SK-N-MC (cell line): ENCODE data around the gene PLIN5.

ENCODE experiments used
- DNase-seq: peaks from one replicate; pipeline ENCODE4 v3.0.0-alpha.2; 2011; ENCODE audit warnings: low read depth, low spot score
- H3K27ac ChIP-seq: fragments of 200-600 bp; sonication (generic); 2 replicates; pipeline ENCODE4 v1.5.1; 2016; ENCODE audit warnings: mixed run types
- H3K36me3 ChIP-seq: fragments of 200-600 bp; sonication (generic); 2 replicates; pipeline ENCODE4 v1.6.1; 2017; ENCODE audit warnings: antibody characterized with exemption, low read length, mixed read lengths; ENCODE audit not compliant: insufficient read depth
- H3K4me3 ChIP-seq: fragments of 200-600 bp; sonication (generic); 2 replicates; pipeline ENCODE4 v1.5.1; 2016
- H3K9ac ChIP-seq: fragments of 200-600 bp; sonication (generic); 2 replicates; pipeline ENCODE4 v1.8.0; 2017; ENCODE audit warnings: mixed run types, mixed read lengths; ENCODE audit not compliant: insufficient read length
- H3K9me3 ChIP-seq: fragments of 200-600 bp; sonication (generic); 2 replicates; pipeline ENCODE4 v1.6.1; 2017; ENCODE audit warnings: low read depth, mild to moderate bottlenecking, antibody characterized with exemption, low read length, moderate library complexity, mixed read lengths
- EZH2 ChIP-seq: fragments of 200-600 bp; sonication (generic); IDR thresholded peaks from one replicate; pipeline ENCODE4 v1.6.1; 2017; ENCODE audit warnings: antibody characterized with exemption
- FOXP2 ChIP-seq: optimal IDR thresholded peaks from 2 replicates; pipeline ENCODE3; 2011; ENCODE audit warnings: mild to moderate bottlenecking, moderate library complexity; ENCODE audit not compliant: insufficient read depth; ENCODE audit errors: extremely low read length, control extremely low read depth
- POLR2AphosphoS5 ChIP-seq: IDR thresholded peaks from 2 replicates; pipeline ENCODE4 v1.6.1; 2012; ENCODE audit warnings: mild to moderate bottlenecking, low read depth, low read length, borderline replicate concordance

Gene PLIN5

DNA sequence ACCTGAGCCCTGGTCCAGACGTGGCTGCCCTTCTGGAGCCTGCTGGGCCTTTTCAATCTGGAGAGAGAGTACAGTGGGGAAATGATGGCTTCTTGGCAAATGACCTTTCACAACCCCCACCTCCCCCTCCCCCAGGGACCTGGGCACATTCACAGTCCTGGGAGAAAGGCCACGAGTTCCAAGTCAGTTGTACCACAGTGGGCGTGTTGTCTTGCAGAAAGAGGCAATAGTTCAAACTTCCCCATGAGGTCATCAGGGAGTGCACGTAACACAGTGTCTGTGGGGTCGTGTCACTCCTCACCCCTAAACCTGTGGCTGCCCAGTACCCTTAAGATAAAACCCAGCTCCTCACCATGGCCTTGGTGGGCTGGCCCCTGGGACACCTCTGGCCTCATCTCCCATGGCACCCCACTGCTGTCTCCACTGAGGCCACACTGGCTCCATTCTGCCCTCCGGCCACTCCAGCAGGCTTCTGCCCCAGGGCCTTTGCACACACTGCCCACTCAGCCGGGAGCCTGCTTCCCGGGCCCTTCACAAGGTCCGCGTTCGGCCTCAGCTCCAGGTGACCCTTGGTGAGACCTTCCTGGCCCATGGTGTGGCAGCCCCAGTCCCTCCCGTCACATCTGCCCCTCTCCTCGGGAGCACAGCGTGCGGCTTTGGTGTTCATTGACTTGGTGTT, 30.0 kb downstream of the PLIN5 start:
- Histone ChIP-seq H3K36me3 (no peaks in the 10 kb centered on the region), H3K4me3 (no peak overlapping the region), H3K27ac (no peak overlapping the region), H3K9ac (no peak overlapping the region), H3K9me3 (no peaks in the 10 kb centered on the region)
- no peak for TF ChIP-seq EZH2
- no peak for TF ChIP-seq FOXP2
- TF ChIP-seq POLR2AphosphoS5 = no peak
- DNase-seq = no peak

DNA sequence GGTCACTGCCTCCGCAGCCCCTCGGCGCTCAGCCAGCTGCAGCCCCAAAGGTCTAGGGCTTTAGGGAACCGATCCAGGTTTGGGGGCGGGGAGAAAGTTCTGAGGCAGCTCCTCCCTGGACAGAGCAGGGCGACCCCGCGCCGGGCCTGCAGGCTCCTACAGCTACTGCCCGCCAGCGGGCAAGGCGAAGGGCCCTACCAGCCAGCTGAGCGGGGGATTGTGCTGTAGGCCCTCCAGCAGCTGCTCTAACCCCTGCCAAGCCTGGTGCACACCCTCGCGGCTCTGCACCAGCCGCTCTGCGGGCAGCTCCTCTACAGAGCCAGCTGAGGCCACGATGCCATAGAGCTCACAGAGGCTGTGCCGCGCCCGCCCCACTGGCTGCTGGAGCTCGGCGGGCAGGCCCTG, 30.7 kb downstream of the PLIN5 start:
- no peak overlapping the region for H3K9ac ChIP-seq
- no peak overlapping the region for H3K27ac ChIP-seq
- no peak for TF ChIP-seq POLR2AphosphoS5
- TF ChIP-seq EZH2 = no peak
- no peak for TF ChIP-seq FOXP2
- no peaks in the 10 kb centered on the region for H3K9me3 ChIP-seq
- no peaks in the 10 kb centered on the region for H3K36me3 ChIP-seq
- no peak for DNase-seq
- no peak overlapping the region for H3K4me3 ChIP-seq

DNA sequence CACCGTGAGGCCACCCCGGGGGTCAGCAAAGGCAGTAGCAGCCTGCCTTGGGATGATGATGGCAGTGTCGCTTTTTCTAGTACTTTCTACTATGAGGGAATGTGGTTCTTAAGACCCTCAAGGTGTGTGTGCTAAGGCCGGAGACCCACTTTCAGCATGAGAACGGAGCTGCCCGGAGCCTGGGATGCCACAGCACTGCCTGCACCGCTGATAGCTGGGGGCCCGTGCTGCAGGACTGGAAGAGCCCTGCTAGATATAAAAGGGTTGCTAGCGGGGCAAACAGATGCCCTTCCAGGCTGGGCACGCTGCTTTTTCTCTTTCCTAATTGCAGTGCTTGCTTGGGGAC, 31.2 kb downstream of the PLIN5 start:
- Histone ChIP-seq H3K27ac (no peak overlapping the region), H3K9me3 (no peaks in the 10 kb centered on the region), H3K4me3 (no peak overlapping the region), H3K36me3 (no peaks in the 10 kb centered on the region; the same call in 1 of the 2 replicates), H3K9ac (no peak overlapping the region)
- no peak for DNase-seq
- no peak for TF ChIP-seq EZH2
- TF ChIP-seq FOXP2 = no peak
- TF ChIP-seq POLR2AphosphoS5 = no peak

DNA sequence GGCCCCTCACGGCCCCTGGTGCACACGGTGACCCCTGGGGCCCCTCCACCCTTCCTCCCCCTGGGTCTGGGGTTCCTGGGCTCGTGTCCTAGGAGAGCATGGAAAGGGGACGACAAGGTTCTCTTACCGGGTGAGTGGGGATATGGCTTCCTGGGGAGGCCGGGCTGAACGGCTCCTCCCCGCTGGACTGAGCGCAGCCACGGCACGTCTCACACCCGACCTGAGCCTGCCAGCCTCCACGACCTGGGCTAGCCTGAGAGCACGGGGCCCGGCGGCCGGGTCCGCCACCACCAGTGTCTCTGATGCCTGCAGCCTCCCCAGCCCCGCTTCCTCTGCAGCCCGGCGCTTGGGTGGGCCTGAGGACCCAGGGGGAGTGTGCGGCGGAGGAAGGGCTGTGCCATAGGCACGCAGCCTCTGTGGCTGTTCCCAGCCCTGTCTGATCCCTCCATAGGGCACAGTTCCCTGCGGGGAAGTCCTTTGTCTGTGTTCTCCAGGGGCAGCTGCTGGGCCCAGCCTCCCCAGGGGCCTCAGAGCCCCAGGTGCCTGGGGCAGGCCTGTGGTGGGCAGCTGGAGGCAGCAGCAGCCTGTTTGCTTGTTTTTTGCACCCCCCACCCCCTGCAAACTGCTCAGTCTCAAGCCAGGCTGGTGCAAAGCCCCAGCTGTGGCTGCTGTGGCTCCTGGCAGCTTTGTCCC, 31.7 kb downstream of the PLIN5 start:
- Histone ChIP-seq H3K36me3 (peaks cover under 1% of the 10 kb centered on the region; the same call in 1 of the 2 replicates), H3K9ac (no peak overlapping the region), H3K27ac (no peak overlapping the region), H3K9me3 (no peaks in the 10 kb centered on the region), H3K4me3 (no peak overlapping the region)
- no peak for TF ChIP-seq POLR2AphosphoS5
- TF ChIP-seq FOXP2 = no peak
- no peak for TF ChIP-seq EZH2
- no peak for DNase-seq

DNA sequence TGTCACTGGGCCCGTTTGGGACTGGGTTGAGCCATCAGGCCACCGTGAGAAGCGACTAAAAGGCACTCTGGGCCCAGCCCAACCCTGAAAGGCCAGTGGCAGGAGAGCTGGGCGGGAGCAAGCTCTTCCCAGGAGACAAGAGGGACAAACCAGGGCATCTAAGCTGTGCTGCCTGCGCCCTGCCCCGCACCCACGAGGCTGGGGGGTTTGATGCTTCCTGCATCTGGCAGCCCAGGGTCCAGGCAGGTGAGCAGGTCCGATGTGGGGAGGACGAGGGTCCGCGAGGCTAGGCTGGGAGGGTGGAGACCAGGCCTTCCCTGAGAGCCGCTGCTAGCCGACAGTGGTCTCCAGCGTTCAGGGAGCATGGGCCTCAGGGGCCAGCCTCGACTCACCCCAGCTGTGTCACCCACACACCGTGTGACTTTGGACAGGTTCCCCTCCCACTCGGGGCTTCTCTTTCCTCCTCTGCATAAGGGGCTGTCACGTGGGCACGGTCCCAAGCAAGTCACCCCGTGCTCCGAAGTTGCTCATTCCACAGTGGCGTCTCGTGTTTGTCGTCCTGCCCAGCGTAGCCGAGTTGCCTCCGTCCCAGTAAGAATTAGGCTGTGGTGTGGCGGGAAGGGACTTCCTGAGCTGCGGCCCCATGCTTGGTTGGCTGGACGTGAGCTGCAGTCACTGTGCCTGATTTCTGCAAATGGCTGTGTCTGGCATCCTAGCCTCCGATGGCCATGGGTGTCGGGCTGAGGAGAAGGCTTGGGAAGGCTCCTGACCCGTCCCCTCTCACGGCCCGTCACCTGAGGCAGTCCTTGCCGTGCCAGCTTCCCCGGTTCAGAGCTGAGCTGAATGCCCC, 32.5 kb downstream of the PLIN5 start:
- H3K4me3 ChIP-seq = no peak overlapping the region
- DNase-seq = no peak
- peaks cover 6% of the 10 kb centered on the region; the same call in 1 of the 2 replicates for H3K36me3 ChIP-seq
- TF ChIP-seq FOXP2 (no peak), POLR2AphosphoS5 (no peak), EZH2 (no peak)
- H3K27ac ChIP-seq = no peak overlapping the region
- no peaks in the 10 kb centered on the region for H3K9me3 ChIP-seq
- no peak overlapping the region for H3K9ac ChIP-seq

DNA sequence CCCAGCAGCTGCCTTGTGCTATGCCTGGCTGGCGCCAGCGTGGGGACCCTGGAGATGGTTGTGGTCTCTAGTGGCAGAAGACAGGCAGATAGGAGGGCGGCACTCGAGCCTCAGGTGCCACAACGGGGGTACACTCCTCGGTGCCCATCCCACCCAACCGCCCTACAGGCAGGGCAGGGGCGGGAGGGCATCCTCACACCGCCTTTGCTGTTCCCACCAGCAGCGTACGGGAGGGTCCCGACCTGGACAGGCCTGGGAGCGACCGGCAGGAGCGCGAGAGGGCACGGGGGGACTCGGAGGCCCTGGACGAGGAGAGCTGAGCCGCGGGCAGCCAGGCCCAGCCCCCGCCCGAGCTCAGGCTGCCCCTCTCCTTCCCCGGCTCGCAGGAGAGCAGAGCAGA, 33.3 kb downstream of the PLIN5 start:
- TF ChIP-seq EZH2 (no peak), FOXP2 (no peak), POLR2AphosphoS5 (no peak)
- DNase-seq = no peak
- Histone ChIP-seq H3K9ac (no peak overlapping the region), H3K4me3 (no peak overlapping the region), H3K9me3 (no peaks in the 10 kb centered on the region), H3K36me3 (peaks cover 6% of the 10 kb centered on the region; the same call in 1 of the 2 replicates), H3K27ac (no peak overlapping the region)

DNA sequence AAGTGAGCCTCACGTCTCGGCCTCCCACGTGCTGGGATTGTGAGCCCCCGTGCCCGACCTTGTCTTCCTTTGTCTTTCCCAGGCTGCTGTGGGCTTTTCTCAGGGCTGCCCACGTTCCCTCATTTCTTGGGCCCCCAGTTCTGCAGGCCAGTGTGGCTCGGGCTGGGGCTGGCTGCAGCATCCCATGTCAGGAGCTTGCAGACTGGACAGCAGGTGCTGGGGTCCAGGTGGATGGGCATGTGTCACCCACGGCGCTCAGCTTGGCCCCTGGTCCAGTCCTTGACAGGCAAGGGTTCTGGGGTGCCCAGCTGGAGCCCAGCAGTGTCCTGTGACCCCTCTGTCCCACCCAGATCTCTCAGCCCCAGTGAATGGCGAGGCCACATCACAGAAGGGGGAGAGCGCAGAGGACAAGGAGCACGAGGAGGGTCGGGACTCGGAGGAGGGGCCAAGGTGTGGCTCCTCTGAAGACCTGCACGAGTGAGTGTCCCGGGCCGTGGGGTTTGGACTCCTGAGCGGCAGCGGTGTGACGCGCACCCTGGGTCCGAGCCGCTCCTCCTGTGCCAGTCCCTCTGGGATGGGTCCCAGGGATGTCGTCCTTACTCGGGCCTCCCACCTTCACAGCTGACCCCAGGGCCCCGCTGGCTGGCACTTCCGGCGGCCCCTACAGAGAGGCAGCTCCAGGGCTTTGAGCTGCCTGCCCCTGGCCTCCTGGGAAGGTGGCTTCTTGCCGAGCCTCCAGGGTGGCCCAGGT, 34.0 kb downstream of the PLIN5 start:
- no peak for DNase-seq
- no peak overlapping the region for H3K4me3 ChIP-seq
- H3K36me3 ChIP-seq = peaks cover 6% of the 10 kb centered on the region; the same call in 1 of the 2 replicates
- no peaks in the 10 kb centered on the region for H3K9me3 ChIP-seq
- no peak overlapping the region for H3K9ac ChIP-seq
- TF ChIP-seq POLR2AphosphoS5 (no peak), EZH2 (no peak), FOXP2 (no peak)
- no peak overlapping the region for H3K27ac ChIP-seq

DNA sequence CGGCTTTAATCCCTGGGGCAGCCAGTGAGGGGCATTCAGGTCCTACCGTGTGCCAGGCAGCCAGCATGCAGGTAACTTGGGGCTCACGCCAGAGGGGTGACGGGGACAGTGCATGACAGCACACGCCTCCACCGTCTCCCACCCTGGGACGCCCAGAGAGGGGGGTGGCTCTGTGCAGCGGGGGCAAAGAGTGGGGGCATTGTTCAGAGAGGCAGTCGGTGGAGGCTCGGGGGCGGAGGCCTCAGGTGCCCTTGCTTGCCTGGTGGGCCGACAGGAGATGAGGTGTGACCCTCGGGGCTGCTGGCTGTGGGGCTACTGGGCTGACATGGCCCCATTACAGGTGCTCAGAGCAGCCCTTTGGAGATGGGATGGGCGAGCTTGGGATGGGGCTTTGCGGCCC, 35.2 kb downstream of the PLIN5 start:
- Histone ChIP-seq H3K9ac (no peak overlapping the region), H3K9me3 (no peaks in the 10 kb centered on the region), H3K4me3 (no peak overlapping the region), H3K27ac (no peak overlapping the region), H3K36me3 (peaks cover 6% of the 10 kb centered on the region; the same call in 1 of the 2 replicates)
- no peak for DNase-seq
- no peak for TF ChIP-seq FOXP2
- no peak for TF ChIP-seq EZH2
- no peak for TF ChIP-seq POLR2AphosphoS5
